HG03108 (cell line): Measurements from ENCODE around the gene REPS2.

ENCODE experiments used
- ATAC-seq: cut with Tn5 transposase; IDR thresholded peaks from one replicate; pipeline ENCODE4 v1.9.1; 2021; ENCODE audit warnings: moderate library complexity; ENCODE audit not compliant: unreplicated experiment

Gene REPS2

GRCh38 chrX:17032351-17032750 lies 85.9 kb downstream of the REPS2 start:
- no peak for ATAC-seq

- no peak for ATAC-seq
These were observed 86.8 kb downstream of the REPS2 start for GRCh38 chrX:17033225-17033624.

- no peak for ATAC-seq
These were observed 88.7 kb downstream of the REPS2 start for GRCh38 chrX:17035111-17035510.

GRCh38 chrX:17036171-17036961 lies 89.9 kb downstream of the REPS2 start:
- no peak for ATAC-seq

- no peak for ATAC-seq
These were observed 91.8 kb downstream of the REPS2 start for GRCh38 chrX:17038277-17038676.

GRCh38 chrX:17038681-17039161 lies 92.3 kb downstream of the REPS2 start:
- ATAC-seq: no peak

GRCh38 chrX:17039826-17040225 lies 93.4 kb downstream of the REPS2 start:
- ATAC-seq: no peak

GRCh38 chrX:17040711-17041110 lies 94.3 kb downstream of the REPS2 start:
- no peak for ATAC-seq

- no peak for ATAC-seq
These were observed 95.6 kb downstream of the REPS2 start for GRCh38 chrX:17042037-17042436.

GRCh38 chrX:17046478-17047097 lies 100.1 kb downstream of the REPS2 start:
- no peak for ATAC-seq

- no peak for ATAC-seq
These were observed 100.8 kb downstream of the REPS2 start for GRCh38 chrX:17047224-17047623.

GRCh38 chrX:17052210-17052609 lies 105.8 kb downstream of the REPS2 start:
- no peak for ATAC-seq

GRCh38 chrX:17052793-17053192 lies 106.3 kb downstream of the REPS2 start:
- no peak for ATAC-seq

GRCh38 chrX:17053502-17053901 lies 107.0 kb downstream of the REPS2 start:
- no peak for ATAC-seq

GRCh38 chrX:17056868-17057608 lies 110.6 kb downstream of the REPS2 start:
- no peak for ATAC-seq

- ATAC-seq: no peak
These were observed 115.6 kb downstream of the REPS2 start for GRCh38 chrX:17062065-17062464.

- no peak for ATAC-seq
These were observed 118.6 kb downstream of the REPS2 start for GRCh38 chrX:17065100-17065499.

GRCh38 chrX:17067534-17067933 lies 121.1 kb downstream of the REPS2 start:
- no peak for ATAC-seq

GRCh38 chrX:17072301-17072700 lies 125.8 kb downstream of the REPS2 start:
- no peak for ATAC-seq

GRCh38 chrX:17072721-17073230 lies 126.3 kb downstream of the REPS2 start:
- ATAC-seq: no peak

- ATAC-seq: no peak
These were observed 128.5 kb downstream of the REPS2 start for GRCh38 chrX:17075004-17075403.

GRCh38 chrX:17077361-17077760 lies 130.9 kb downstream of the REPS2 start:
- no peak for ATAC-seq
